Neural cell (in vitro differentiated cells): Measurements from ENCODE around the gene RIC3. TPM values are rescaled to one million over a fixed set of nuclear protein-coding genes. Genes with fewer than 3 reads are reported as not detected.

Source experiments
- H2AFZ ChIP-seq: fragments of 200-600, 300-800 bp; sonication (generic), shearing (Covaris generic); 2 replicates; pipeline ENCODE4 v1.6.0; 2014; ENCODE audit warnings: low read depth, mild to moderate bottlenecking, antibody characterized with exemption, low read length, moderate library complexity
- H3F3A ChIP-seq: fragments of 200-600 bp; shearing (Covaris generic); 2 replicates; pipeline ENCODE4 v1.6.1; 2016; ENCODE audit warnings: mild to moderate bottlenecking, moderate library complexity, mixed read lengths, antibody characterized with exemption, low read length; ENCODE audit not compliant: insufficient read depth, poor library complexity, severe bottlenecking
- H3K27ac ChIP-seq: fragments of 200-600, 300-800 bp; sonication (generic), shearing (Covaris generic); 2 replicates; pipeline ENCODE4 v1.5.1; 2014; ENCODE audit warnings: mild to moderate bottlenecking, low read length, moderate library complexity
- H3K27me3 ChIP-seq: fragments of 300-800, 200-600 bp; sonication (generic), shearing (Covaris generic); 2 replicates; pipeline ENCODE4 v1.6.0; 2014; ENCODE audit warnings: mild to moderate bottlenecking, low read depth, low read length, moderate library complexity; ENCODE audit not compliant: insufficient read depth
- H3K36me3 ChIP-seq: fragments of 300-800, 200-600 bp; sonication (generic), shearing (Covaris generic); 2 replicates; pipeline ENCODE4 v1.5.1; 2014; ENCODE audit warnings: mild to moderate bottlenecking, antibody characterized with exemption, low read length, moderate library complexity; ENCODE audit not compliant: insufficient read depth
- H3K4me2 ChIP-seq: fragments of 300-800, 200-600 bp; sonication (generic), shearing (Covaris generic); 2 replicates; pipeline ENCODE4 v1.6.0; 2014; ENCODE audit warnings: mild to moderate bottlenecking, low read length
- H3K4me3 ChIP-seq: fragments of 300-800, 200-600 bp; sonication (generic), shearing (Covaris generic); 2 replicates; pipeline ENCODE4 v1.5.1; 2014; ENCODE audit warnings: mild to moderate bottlenecking, low read length, moderate library complexity
- H3K79me2 ChIP-seq: fragments of 200-600 bp; shearing (Covaris generic); replicated peaks from 2 replicates; pipeline ENCODE4 v1.6.0; 2014; ENCODE audit warnings: mild to moderate bottlenecking, low read length, moderate library complexity; ENCODE audit not compliant: insufficient read depth
- H3K9ac ChIP-seq: fragments of 300-800, 200-600 bp; sonication (generic), shearing (Covaris generic); 2 replicates; pipeline ENCODE4 v1.6.1; 2016; ENCODE audit warnings: mild to moderate bottlenecking, low read length, mixed read lengths
- H3K9me2 ChIP-seq: fragments of 200-600 bp; shearing (Covaris generic); 2 replicates; pipeline ENCODE4 v1.6.1; 2016; ENCODE audit warnings: mild to moderate bottlenecking, low read length, mixed read lengths; ENCODE audit not compliant: insufficient read depth
- H3K9me3 ChIP-seq: fragments of 200-600, 300-800 bp; sonication (generic), shearing (Covaris generic); 2 replicates; pipeline ENCODE4 v1.6.1; 2016; ENCODE audit warnings: mild to moderate bottlenecking, mixed run types, low read length, moderate library complexity, mixed read lengths
- H4K20me1 ChIP-seq: fragments of 200-600 bp; shearing (Covaris generic); 2 replicates; pipeline ENCODE4 v1.6.1; 2016; ENCODE audit warnings: mild to moderate bottlenecking, mixed run types; ENCODE audit not compliant: insufficient read depth
- EP300 ChIP-seq: fragments of 450-650 bp; conservative IDR thresholded peaks from 2 replicates; pipeline ENCODE4 v1.6.1; 2014; ENCODE audit warnings: antibody characterized with exemption, mild to moderate bottlenecking, moderate library complexity; ENCODE audit not compliant: poor library complexity, severe bottlenecking
- EZH2 ChIP-seq: fragments of 200-600, 300-800 bp; shearing (Covaris generic), sonication (generic); IDR thresholded peaks from 2 replicates; pipeline ENCODE4 v1.6.1; 2014; ENCODE audit warnings: antibody characterized with exemption, low read length, borderline replicate concordance, mild to moderate bottlenecking; ENCODE audit not compliant: insufficient read depth, poor library complexity, severe bottlenecking
- MXI1 ChIP-seq: fragments of 450-650 bp; conservative IDR thresholded peaks from 2 replicates; pipeline ENCODE4 v1.6.1; 2014; ENCODE audit warnings: antibody characterized with exemption, mild to moderate bottlenecking; ENCODE audit not compliant: poor library complexity, severe bottlenecking
- POLR2AphosphoS5 ChIP-seq: IDR thresholded peaks from 2 replicates; pipeline ENCODE4 v1.6.1; 2012
- RAD21 ChIP-seq: fragments of 450-650 bp; conservative IDR thresholded peaks from 2 replicates; pipeline ENCODE4 v1.6.1; 2014; ENCODE audit warnings: antibody characterized with exemption, mild to moderate bottlenecking, moderate library complexity
- SMC3 ChIP-seq: fragments of 450-650 bp; conservative IDR thresholded peaks from 2 replicates; pipeline ENCODE4 v1.6.1; 2014; ENCODE audit warnings: antibody characterized with exemption, mild to moderate bottlenecking, moderate library complexity; ENCODE audit not compliant: poor library complexity
- TAF1 ChIP-seq: IDR thresholded peaks from 2 replicates; pipeline ENCODE4 v1.6.1; 2012; ENCODE audit warnings: low read depth
- polyA plus RNA-seq: library from polyadenylated mRNA; depleted of rRNA; stranded (reverse); fragments of >200 nt; gene quantifications from 2 replicates; pipeline ENCODE4 v1.2.3, GENCODE V29; 2014
- TF ChIP-seq, protein P1 (sequence below): IDR thresholded peaks from 2 replicates; pipeline ENCODE4 v1.6.1; 2012; ENCODE audit warnings: borderline replicate concordance
- TF ChIP-seq, protein P2 (sequence below): fragments of 450-650 bp; IDR thresholded peaks from 2 replicates; pipeline ENCODE4 v1.5.1; 2014; ENCODE audit warnings: antibody characterized with exemption, mild to moderate bottlenecking, moderate library complexity; ENCODE audit not compliant: poor library complexity, severe bottlenecking

Gene RIC3
- polyA plus RNA-seq, 1 donor from 2014 or later: 94.5 TPM

DNA sequence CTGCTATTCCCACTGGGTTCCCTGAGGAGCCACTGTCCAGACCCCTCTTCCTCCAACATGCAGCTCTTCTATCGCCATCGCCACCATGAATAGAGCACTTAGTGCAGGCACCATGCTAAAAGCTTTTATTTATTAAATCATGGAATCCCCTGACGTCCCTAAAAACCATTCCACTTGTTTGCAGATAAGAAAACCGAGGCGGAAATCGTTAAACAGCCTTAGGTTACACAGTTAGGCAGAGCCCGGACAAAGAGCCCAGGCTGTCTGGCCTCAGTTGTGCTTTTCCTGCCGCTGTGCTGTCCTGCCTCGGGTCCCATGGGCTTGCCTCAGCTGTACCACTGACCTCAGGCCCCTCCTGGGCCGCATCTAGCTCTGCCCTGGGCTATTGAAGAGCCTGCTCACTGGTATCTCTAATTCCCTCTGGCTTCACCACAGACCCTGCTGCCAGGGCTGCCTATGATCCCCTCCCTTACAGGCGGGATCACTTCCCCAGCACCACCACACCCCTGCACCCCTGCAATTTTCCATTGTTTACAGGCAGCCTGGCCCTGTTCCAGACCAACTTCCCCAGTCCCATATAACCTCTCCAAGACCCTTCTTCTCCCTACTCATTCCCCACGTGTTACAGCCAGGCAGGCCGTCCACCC is 100.8 kb downstream of the RIC3 start:
- H3K79me2 ChIP-seq: no peaks in the 10 kb centered on the region
- no peaks in the 10 kb centered on the region for H3K9me3 ChIP-seq
- no peaks in the 10 kb centered on the region for H3K36me3 ChIP-seq
- peaks cover 2% of the 10 kb centered on the region for H3K27me3 ChIP-seq
- TF ChIP-seq SMC3 (no peak), RAD21 (no peak), POLR2AphosphoS5 (no peak), TAF1 (no peak), EP300 (no peak), MXI1 (no peak), EZH2 (no peak)
- TF ChIP-seq, protein P1, sequence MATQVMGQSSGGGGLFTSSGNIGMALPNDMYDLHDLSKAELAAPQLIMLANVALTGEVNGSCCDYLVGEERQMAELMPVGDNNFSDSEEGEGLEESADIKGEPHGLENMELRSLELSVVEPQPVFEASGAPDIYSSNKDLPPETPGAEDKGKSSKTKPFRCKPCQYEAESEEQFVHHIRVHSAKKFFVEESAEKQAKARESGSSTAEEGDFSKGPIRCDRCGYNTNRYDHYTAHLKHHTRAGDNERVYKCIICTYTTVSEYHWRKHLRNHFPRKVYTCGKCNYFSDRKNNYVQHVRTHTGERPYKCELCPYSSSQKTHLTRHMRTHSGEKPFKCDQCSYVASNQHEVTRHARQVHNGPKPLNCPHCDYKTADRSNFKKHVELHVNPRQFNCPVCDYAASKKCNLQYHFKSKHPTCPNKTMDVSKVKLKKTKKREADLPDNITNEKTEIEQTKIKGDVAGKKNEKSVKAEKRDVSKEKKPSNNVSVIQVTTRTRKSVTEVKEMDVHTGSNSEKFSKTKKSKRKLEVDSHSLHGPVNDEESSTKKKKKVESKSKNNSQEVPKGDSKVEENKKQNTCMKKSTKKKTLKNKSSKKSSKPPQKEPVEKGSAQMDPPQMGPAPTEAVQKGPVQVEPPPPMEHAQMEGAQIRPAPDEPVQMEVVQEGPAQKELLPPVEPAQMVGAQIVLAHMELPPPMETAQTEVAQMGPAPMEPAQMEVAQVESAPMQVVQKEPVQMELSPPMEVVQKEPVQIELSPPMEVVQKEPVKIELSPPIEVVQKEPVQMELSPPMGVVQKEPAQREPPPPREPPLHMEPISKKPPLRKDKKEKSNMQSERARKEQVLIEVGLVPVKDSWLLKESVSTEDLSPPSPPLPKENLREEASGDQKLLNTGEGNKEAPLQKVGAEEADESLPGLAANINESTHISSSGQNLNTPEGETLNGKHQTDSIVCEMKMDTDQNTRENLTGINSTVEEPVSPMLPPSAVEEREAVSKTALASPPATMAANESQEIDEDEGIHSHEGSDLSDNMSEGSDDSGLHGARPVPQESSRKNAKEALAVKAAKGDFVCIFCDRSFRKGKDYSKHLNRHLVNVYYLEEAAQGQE: no peak
- TF ChIP-seq, protein P2, sequence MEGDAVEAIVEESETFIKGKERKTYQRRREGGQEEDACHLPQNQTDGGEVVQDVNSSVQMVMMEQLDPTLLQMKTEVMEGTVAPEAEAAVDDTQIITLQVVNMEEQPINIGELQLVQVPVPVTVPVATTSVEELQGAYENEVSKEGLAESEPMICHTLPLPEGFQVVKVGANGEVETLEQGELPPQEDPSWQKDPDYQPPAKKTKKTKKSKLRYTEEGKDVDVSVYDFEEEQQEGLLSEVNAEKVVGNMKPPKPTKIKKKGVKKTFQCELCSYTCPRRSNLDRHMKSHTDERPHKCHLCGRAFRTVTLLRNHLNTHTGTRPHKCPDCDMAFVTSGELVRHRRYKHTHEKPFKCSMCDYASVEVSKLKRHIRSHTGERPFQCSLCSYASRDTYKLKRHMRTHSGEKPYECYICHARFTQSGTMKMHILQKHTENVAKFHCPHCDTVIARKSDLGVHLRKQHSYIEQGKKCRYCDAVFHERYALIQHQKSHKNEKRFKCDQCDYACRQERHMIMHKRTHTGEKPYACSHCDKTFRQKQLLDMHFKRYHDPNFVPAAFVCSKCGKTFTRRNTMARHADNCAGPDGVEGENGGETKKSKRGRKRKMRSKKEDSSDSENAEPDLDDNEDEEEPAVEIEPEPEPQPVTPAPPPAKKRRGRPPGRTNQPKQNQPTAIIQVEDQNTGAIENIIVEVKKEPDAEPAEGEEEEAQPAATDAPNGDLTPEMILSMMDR: no peak
- no peak overlapping the region for H3K4me2 ChIP-seq
- H3K9ac ChIP-seq: no peak overlapping the region
- no peaks in the 10 kb centered on the region for H3F3A ChIP-seq
- no peak overlapping the region for H3K4me3 ChIP-seq
- no peak overlapping the region for H2AFZ ChIP-seq
- no peaks in the 10 kb centered on the region for H3K9me2 ChIP-seq
- no peak overlapping the region for H3K27ac ChIP-seq
- H4K20me1 ChIP-seq: no peaks in the 10 kb centered on the region

DNA sequence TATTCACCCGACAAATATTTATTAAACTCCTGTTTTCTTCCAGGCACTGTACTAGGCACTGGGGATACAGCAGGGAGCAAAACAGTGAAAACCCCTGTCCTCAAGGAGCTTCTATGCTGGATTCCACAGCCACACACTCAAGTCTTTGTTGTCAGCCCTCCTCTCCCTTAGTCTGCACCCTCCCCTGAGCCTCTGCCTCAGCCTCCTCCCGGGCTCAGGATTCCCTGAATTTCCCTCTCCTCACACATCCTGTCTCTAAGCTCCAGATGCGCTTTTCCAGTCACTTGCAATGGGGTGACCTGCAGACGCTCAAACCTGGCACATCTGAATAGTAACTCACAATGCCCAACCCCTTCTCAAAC is 101.3 kb downstream of the RIC3 start:
- TF ChIP-seq TAF1 (no peak), EP300 (no peak), POLR2AphosphoS5 (no peak)

More for the DNA sequence above, 101.3 kb downstream of the RIC3 start:
- no peaks in the 10 kb centered on the region for H3K27me3 ChIP-seq
- H3K79me2 ChIP-seq: no peaks in the 10 kb centered on the region
- no peak overlapping the region for H2AFZ ChIP-seq
- H3K9me3 ChIP-seq: no peaks in the 10 kb centered on the region
- H3K9ac ChIP-seq: no peak overlapping the region
- H3F3A ChIP-seq: no peaks in the 10 kb centered on the region
- no peaks in the 10 kb centered on the region for H4K20me1 ChIP-seq
- H3K27ac ChIP-seq: no peak overlapping the region
- H3K9me2 ChIP-seq: no peaks in the 10 kb centered on the region
- H3K36me3 ChIP-seq: no peaks in the 10 kb centered on the region
- no peak overlapping the region for H3K4me3 ChIP-seq
- H3K4me2 ChIP-seq: no peak overlapping the region
